Cardiac septum (tissue), 1 donor: Measurements from ENCODE around the gene FBXW11. TPM values are rescaled to one million over a fixed set of nuclear protein-coding genes. Genes with fewer than 3 reads are reported as not detected.

Experiments used
- DNase-seq: peaks from one replicate; pipeline ENCODE4 v3.0.0-alpha.2; 2020; ENCODE audit warnings: low spot score
- intact Hi-C: fragments of 100-400 bp; cut with DNase I; formaldehyde crosslinking; loops from one replicate; pipeline ENCODE4 v1.14.0; 2022
- total RNA-seq: library from RNA; stranded (reverse); fragmentation: NEBNext Ultra II Directional; extraction: Animal tissue kit (Norgen Biotek cat#: 25700); gene quantifications from one replicate; pipeline ENCODE4 v1.2.1, GENCODE V29; 2021
- donor health status: DM: no; HTN: no; CAD: no.

Gene FBXW11
- total RNA-seq, 1 donor from 2014 or later = 94.4 TPM

DNA sequence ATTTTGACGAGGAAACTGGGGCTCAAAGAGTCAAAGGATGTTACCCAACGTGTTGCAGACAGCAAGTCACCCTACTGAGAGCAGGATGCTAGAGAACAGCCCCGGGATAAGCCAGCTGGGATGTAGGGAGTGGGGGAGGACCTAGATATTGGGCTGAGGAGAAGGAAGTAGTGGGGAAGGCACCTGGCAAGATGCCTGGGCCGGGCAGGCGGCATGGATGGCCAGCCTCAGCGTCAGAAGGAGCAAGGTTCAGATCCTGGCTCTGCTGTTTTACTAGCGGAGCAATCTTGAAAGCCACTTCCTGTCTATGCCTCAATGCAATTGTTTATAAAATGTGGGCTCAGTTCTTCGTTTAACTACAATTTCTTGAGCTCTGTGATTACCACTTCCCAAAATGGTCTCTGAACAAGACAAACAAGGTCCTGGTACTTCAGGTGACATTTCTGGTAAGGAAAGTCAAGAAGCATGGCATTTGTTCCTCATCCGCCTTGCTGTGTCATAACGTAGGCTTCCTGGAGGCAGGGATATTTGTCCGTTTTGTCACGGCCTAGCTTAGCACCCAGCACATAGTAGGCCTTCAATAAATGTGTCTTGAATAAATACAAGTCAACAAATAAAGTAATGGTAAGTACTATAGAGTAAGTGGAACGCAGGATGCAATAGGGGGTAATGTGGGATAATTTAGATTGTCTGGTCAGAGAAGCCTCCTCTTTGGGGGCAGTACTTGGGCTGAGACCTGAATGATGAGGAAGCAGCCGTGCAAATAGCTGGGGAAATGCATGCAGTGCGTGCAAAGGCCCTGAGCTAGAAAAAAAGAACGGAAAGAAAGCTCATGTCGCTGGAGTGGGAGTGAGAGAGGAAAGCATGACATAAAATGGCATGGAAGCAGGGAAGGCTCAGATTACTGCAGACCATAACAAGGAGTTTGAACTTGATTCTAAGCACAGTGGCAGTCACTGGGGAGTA lies 150.4 kb downstream of the FBXW11 start:
- intact Hi-C loops = no loop called here
- no peak for DNase-seq

DNA sequence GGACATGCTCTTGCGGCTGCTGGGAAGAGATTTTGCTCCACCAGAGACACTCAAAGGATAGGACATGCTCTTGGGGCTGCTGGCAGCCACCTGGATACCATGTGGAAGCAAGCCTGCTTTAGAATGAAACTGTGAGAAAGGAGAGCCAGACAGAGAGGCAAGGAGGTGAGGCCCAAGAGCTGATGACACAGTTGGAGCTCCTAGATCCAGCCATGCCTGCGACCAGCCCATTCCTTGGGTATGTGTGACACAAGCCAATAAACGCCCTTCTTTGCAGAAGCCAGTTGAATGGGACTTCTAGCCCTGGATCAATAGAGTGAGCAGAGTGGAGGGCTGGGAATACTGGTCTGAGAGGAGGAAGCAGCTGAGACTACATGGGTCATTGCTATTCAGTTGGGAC lies 151.2 kb downstream of the FBXW11 start:
- DNase-seq = no peak
- intact Hi-C loops = no loop called here

DNA sequence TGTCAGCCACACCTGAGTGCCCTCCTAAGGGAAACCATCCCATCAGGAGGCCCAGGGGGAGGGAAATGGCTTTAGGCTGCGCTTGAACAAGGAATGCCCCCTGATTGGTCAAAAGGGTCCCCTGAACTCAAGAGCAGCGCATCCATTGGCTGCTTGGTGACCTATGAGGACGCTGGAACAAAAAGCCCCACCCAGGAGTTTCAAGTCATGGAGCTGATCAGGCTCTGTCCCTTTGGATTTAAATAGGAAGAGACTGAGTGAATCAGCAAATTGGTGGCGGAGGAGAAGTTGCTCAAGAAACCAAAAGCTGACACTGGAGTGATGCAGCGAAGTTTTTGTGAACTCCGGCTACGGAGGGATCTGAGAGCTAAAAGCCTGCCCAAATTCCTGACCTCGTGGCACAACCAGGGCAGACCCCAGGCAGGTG lies 154.2 kb downstream of the FBXW11 start:
- intact Hi-C loops = no loop called here

DNA sequence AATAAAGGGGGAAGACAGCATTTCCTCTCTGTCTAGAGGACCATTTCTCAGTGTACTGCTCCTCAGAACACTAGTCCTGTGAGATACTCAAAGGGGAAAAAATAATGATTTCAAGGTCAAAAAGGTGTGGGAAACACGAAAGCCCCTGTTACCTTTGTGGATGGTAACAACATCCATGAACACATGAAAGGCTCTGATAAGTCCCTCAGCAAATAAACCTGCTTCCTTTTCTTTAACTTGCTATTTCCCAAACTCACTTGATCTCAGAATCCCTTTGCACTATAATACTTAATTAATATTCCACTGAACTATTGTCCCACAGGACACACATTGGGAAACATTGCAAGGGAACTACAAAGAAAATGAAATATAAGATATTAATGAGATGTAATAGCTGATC lies 155.2 kb downstream of the FBXW11 start:
- no peak for DNase-seq
- intact Hi-C loops = no loop called here

More for the DNA sequence above, 154.2 kb downstream of the FBXW11 start:
- no peak for DNase-seq

DNA sequence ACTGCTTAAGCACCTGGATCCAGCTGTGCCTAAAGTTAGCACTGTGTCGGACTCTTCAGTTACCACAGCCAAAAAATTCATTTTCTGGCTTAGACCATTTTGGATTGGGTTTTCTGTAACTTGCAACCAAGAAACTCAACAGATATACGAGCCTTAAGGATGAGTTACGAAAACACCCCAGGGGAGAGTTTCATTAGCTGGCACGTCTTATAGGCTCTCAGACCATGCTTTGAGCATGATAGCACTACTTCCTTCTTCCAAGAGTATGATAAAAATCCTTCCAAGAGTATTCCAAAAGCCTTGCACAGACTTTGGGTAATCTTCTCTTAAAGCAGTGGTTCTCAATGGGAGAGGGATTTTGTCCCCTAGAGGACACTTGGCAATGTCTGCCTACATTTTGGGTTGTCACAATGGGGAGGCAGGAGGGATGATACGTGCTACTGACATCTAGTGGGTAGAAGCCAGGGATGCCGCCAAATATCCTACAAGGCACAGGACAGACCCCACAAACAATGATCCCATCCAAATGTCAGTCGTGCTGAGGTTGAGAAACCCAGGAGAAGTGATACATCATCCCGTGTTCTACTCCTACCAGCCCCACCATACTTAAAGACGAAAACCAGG lies 156.0 kb downstream of the FBXW11 start:
- intact Hi-C loops = no loop called here
- DNase-seq = no peak

DNA sequence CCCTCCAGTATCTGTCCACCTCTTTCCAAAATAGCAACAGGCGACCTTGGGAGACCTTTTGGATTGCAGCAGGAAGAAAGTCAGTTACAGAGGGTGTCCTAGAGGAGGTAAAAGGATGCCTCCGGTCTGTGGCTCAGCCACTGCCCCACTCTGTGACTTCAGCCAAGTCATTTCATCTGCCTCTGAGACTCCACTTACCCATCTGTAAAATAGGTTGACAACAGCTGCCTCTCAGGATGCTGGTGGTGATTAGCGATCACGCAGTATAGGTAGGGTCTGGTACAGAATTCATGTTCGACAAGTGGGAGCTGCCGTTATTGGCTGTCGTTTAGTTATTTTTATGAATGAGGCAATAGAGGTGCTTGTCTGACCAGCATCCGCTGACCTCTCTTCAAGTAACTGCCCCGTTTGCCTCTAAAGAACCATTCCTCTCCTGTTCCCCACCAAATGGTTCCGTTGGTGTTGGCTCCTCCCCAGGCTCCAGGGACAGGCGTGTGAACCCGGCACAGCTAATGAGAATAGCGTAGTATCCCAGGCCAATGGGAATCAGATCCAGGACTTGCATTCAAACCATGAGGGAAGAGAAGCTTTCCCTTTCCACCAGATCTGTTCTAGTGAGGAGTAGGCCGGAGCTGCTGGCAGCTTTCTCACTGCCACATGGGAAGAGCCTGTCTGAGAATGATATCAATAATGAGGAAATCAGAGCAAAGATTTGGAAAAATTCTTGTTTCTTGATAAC lies 156.7 kb downstream of the FBXW11 start:
- no peak for DNase-seq
- intact Hi-C loops = loop anchor here (2.0 to 10.0 kb wide), 3 partner anchors 58 to 431 kb away; partner anchors contain the start of gene FGF18

DNA sequence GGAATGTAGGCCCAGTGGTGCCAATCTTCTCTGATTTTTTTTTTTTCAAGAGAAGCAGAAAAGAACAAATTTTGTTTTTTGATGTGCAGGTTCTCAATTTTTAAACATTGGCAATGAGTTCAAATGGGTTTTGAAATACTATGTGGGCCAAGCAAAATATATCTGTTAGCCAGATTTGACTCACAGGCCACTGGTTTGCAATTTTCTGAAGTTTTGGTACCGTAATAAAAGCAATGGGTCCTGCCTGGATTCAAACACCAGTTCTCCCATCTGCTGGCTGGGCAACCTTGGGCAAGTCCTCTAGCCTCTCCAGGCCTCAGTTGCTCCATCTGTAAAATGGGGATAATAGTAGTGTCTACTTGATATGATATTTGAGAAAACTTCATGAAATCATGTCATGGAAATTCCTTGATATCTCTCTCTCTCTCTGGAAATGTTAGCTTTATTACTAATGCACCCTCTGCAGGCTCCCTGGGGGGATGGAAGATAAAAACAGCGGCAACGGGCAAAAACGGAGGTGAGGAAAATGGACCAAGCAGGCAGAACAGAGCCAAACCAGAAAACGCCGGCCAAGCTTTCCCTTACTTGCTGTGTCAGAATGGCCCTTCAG lies 157.4 kb downstream of the FBXW11 start:
- no peak for DNase-seq
- intact Hi-C loops = loop anchor here (2.0 to 10.0 kb wide), 3 partner anchors 58 to 430 kb away; partner anchors contain the start of gene FGF18

DNA sequence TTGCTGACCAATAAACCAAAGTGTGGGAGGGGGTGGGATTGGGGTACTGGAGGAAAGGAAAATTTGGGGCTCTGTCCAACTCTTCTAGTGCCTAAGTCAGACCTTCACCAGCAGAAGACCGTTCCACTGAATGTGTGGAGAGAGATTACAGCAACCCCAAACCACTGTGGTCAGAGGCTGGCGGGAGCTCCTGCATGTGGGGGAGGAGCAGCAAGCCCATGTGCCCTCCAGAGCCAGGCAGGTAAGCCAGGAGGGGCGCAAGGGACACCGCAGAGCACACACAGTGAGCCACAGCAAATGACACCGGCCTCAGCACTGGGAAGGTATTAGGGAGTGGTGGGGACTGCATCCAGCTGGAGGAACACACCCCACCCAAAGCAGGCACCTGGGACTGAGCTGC lies 158.0 kb downstream of the FBXW11 start:
- intact Hi-C loops = loop anchor here (2.0 to 10.0 kb wide), 3 partner anchors 59 to 430 kb away; partner anchors contain the start of gene FGF18
- no peak for DNase-seq

DNA sequence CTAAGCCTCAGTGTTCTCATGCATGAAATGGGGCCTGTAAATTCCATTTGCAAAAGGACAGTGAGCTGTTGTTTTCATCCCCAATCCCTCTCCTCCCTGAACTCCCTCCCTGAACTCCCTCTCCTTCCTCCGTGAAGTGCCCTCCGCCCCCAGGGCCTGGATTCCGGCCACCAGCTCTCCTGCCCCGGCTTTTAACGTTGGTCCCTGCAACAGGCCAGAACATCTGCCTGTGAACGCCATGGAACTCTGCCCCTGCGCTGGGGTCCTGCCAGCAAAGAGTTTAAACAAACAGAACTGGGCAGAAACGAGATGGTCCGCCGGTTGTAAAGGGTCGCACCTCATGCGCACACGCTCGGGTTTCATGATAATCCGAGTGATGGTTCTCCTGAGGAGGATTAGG lies 158.4 kb downstream of the FBXW11 start:
- DNase-seq = no peak
- intact Hi-C loops = loop anchor here (2.0 to 10.0 kb wide), 3 partner anchors 59 to 429 kb away; partner anchors contain the start of gene FGF18

DNA sequence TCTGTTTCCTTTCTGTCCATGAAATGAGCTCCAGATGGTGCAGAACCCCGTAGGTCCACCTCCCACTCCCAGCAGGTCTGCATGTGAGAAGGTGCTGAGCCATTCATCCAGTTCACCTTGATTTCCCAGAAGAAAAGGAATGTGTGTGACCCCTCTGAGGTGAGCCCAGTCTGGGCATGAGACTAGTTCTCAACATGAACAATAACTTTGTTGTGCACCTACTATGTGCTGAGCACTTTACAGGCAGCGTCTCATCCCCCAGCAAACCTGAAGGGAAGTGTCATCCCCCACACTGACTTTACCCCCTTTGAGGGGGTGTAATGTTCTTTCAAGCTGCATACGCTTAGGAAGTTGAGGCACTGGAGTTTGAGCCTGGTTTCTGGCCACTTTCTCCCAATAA lies 159.4 kb downstream of the FBXW11 start:
- no peak for DNase-seq
- intact Hi-C loops = loop anchor here (2.0 to 10.0 kb wide), 3 partner anchors 60 to 216 kb away; no protein-coding TSS in a partner anchor

DNA sequence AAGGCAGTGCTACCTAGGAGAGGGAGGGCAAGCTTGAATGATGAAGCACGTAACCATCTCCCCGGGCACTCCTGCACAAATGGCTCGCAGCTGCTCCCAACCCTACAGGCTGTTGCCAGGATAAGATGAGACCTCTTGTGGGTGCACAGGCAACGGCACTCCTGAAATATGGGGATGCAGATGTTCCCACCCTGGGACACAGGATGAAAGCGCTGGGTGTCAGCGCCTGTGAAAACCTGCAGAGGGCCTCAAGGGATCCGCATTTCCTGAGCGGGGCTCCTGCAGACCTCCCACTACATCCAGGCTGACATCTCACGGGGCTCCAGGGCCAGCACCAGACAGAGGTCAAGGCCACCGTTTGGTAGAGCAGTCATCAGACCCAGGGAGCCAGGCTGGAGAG lies 160.1 kb downstream of the FBXW11 start:
- intact Hi-C loops = loop anchor here (2.0 to 10.0 kb wide), 3 partner anchors 61 to 216 kb away; no protein-coding TSS in a partner anchor
- DNase-seq = no peak

DNA sequence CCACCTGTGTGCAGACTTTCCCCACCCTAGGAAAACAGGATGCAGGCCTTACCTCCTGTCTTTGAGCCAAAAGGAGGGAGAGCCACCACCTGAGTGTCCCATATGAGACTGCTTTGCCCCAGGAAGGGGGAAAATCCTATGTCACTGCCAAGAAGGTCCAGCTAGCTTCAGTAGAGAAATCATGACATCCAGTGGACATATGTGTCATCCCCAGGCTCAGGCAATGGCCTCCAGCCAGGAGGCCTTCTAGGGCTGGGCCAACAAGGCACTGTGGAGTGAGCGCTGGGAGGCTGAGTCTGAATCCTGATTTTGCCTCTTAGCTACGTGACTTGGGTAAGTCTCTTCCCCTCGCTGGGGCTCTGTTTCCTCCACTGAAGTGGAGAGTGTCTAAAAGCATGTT lies 160.6 kb downstream of the FBXW11 start:
- intact Hi-C loops = loop anchor here (2.0 to 10.0 kb wide), 3 partner anchors 61 to 215 kb away; no protein-coding TSS in a partner anchor
- no peak for DNase-seq

DNA sequence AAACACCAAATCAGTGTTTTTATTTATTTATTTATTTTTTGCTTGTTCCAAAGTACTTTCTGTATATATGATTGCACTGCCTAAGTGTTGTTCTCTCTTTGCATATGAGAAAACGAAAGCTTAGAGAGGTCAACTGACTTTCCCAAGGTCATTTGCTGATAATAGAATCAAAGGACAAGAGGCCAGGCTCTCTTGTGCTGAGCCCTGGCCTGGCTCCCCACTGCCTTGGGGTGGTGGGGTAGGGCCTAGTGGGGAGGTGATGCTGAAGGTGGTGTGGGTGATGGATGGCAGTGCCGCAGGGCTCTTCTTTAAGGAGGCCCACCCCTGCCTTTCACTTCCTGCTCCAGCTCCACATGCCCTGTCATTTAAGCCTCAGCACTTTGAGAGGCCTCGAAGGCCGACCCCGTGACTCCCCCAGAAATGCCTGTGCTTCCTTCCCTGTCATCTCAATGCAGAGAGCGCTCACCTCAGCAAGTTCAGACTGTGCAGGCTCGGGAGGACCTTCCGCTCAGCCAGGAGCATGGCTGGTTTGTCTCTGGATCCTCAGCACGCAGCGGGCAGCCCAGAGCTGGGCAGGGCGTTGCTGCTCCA lies 161.3 kb downstream of the FBXW11 start:
- intact Hi-C loops = loop anchor here (5.0 to 10.0 kb wide), 2 partner anchors 62 to 110 kb away; no protein-coding TSS in a partner anchor
- no peak for DNase-seq

DNA sequence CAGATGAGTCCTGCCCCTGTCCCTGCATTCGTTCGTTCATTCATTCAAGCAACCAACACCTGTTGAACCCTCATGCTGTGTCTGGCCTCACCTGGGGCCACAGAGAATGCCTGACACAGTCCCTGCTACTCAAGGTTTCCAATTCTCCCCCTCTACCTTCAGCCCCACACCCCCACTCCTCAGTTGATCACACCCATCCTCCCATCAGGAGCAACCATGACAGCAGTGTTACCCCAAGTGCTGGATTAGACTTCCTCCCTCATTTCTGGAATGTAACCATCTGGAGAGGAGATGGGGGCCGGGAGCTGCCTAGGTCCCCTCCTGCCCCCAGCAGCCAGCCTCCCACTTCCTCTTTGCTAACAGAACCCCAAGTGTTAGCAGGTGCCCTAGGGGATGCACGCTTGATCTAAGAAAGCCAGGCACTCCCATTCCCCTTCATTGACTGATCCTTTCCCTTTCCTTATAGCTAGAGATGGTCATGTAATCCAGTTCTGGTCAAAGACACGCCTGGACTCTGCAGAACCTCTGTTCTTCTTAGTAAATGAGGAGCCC lies 163.6 kb downstream of the FBXW11 start:
- intact Hi-C loops = loop anchor here (10.0 kb wide), 1 partner anchor 108 kb away; no protein-coding TSS in a partner anchor
- no peak for DNase-seq

DNA sequence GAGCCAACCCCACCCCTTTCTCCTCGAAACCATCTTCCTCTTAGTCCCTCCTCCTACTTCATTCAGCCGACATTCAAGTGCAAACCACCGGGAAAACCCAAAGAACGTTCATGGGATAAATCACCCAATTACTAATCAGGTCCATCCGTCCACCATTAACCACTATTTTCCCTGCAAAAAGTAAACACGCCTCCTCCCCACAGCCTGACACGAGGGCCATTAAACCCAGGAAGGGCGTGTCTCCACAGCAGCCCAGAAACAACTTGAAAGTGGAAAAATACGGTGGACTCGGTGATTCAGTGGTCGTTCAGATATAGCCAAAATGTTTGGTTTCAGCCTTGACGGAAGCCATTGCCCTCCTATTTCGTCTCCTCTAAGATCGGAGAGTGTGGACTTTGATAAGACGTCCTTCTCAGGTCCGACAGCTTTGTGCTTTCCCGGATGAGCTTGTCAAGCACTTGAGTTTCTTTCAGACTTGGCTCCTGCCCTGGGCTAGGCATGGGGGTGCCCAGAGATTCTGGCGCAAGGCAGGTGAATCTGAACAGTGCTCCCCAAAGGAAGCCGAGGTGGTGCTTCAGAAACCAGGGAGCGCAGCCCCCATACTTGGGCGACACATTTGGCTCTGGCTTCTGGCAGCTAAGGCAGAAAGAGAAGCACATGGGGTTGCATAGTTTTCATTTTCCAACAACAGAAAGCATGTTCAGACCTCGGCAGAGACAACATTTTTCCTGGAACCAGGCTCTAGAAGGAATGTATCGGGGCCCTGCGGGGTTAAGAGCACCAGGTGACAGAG lies 164.3 kb downstream of the FBXW11 start:
- no peak for DNase-seq
- intact Hi-C loops = loop anchor here (10.0 kb wide), 1 partner anchor 107 kb away; no protein-coding TSS in a partner anchor

DNA sequence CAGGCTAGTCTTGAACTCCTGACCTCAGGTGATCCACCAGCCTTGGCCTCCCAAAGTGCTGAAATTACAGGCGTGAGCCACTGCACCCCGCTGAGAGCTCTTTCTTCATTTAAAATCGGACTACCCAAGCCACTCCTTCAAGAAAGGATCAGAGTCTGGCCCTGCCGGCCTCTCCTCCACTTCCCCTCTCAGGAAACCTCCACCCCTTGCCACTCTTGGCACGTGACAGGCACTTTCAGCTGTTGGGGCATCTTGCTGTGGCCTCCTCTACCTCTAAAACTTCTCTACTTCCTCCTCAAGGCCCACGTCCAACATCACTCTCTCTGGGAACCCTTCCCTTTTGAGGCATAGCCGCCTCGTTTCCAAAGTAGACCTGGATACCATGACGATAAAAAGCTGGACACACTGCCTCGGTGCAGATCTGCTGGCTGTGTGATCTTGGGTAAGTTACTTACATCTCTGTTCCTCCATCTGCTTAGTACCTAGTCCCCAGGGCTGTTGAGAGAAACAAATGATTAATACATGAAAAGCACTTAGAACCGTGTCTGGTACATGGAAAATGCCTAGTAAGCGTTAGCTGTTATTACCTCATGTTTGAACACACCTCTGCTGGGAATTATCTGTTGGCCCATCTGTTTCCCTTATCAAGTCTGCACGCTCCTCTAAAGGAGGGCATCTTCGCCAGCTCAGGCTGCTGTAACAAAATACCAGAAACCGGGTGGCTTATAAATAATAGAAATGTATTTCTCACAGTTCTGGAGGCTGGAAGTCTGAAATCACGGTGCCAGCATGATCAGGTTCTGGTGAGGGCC lies 165.5 kb downstream of the FBXW11 start:
- intact Hi-C loops = loop anchor here (10.0 kb wide), 1 partner anchor 106 kb away; no protein-coding TSS in a partner anchor
- no peak for DNase-seq

DNA sequence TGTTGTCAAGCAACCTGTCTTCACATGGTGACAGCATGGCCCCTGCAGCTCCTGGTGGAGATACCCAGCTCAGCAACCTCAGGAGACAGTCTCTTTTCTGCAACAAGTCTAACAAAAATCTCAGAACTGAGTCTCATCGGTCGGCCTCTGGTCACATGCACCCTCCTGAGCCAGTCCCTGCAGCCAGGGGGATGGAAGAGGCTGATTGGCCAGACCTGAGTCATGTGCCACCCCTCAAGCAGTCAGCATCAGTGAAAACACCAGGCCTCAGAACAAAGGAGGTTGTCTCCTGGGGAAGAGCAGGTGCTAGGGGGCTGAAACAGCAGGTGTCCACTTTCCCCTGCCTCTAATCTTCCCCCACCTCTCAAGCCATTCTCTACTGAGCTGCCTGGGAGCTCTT lies 166.4 kb downstream of the FBXW11 start:
- DNase-seq = no peak
- intact Hi-C loops = loop anchor here (10.0 kb wide), 1 partner anchor 105 kb away; no protein-coding TSS in a partner anchor
